Measurements from ENCODE around the gene SEMA4C.
A peak's percentile ranks its signal among the peaks of the same experiment; 100 is the strongest.

Gene SEMA4C

GRCh38 chr2:96877631-96878092, 7.8 kb upstream of the SEMA4C start:
- H2AFZ ChIP-seq (ENCODE audit: low read length): no peak overlapping the region
- DNase-seq (ENCODE audit: low spot score): no peak
- peak overlapping the region; percentile 91 for H3K14ac ChIP-seq (ENCODE audit: low read length)
- no peak overlapping the region for H3K4me2 ChIP-seq (ENCODE audit: insufficient read depth, low read length, poor library complexity, severe bottlenecking)
- H2BK15ac ChIP-seq (ENCODE audit: low read length): peak overlapping the region; percentile 99
- H4K8ac ChIP-seq (ENCODE audit: low read depth, low read length): no peak overlapping the region
- peak overlapping the region; percentile 55 for H2BK5ac ChIP-seq (ENCODE audit: low read length)
- H3K4me3 ChIP-seq (ENCODE audit: low read length in 2 of 2): peak overlapping the region in 1 of 2 donors; percentile 36
- no peaks in the 10 kb centered on the region for H3K9me3 ChIP-seq (replicated peaks in 1 of 2; ENCODE audit: control insufficient read depth in 2 of 2, insufficient read depth in 1 of 2, low read depth in 1 of 2, low read length in 2 of 2)
- H3K9ac ChIP-seq (ENCODE audit: low read depth, low read length, poor library complexity): peak overlapping the region; percentile 46
- H3K4me1 ChIP-seq (ENCODE audit: control insufficient read depth in 2 of 2, insufficient read depth in 1 of 2, low read depth in 1 of 2, low read length in 2 of 2): peaks cover 51 to 55% of the 10 kb centered on the region in 2 donors
- no CpG with 5 or more reads among the region's 15 CpGs for WGBS, 2 donors (ENCODE audit: extremely low coverage in 2 of 2, insufficient read length in 2 of 2, insufficient replicate concordance in 1 of 2)
- H2AK5ac ChIP-seq (ENCODE audit: low read depth, low read length): peak overlapping the region; percentile 82
- peak overlapping the region; percentile 86 for H4K91ac ChIP-seq (ENCODE audit: low read depth, low read length, poor library complexity)
- no peak overlapping the region for H3K4ac ChIP-seq (ENCODE audit: low read length)
- H3K18ac ChIP-seq (ENCODE audit: low read length): peak overlapping the region; percentile 87
- H3K27me3 ChIP-seq (ENCODE audit: control insufficient read depth in 3 of 3, insufficient read depth in 3 of 3, low read depth in 1 of 3, low read length in 3 of 3): no peaks in the 10 kb centered on the region
- peak overlapping the region; percentile 32 for H2BK120ac ChIP-seq (ENCODE audit: low read depth, low read length)
- no peaks in the 10 kb centered on the region for H3K79me1 ChIP-seq (ENCODE audit: low read depth, low read length)
- H2BK12ac ChIP-seq (ENCODE audit: low read length): peak overlapping the region; percentile 59
- no peaks in the 10 kb centered on the region for H3K36me3 ChIP-seq (replicated peaks in 1 of 2; ENCODE audit: control insufficient read depth in 2 of 2, insufficient read depth in 2 of 2, low read length in 2 of 2)
- peak overlapping the region; percentile 74 for H3K23ac ChIP-seq (ENCODE audit: low read depth, low read length, poor library complexity)
- H3K27ac ChIP-seq (replicated peaks; ENCODE audit: low read length): no peak overlapping the region

- peak overlapping the region; percentile 50 for H4K91ac ChIP-seq (ENCODE audit: low read depth, low read length, poor library complexity)
- no peak overlapping the region for H3K4ac ChIP-seq (ENCODE audit: low read length)
- peak overlapping the region; percentile 33 for H2AK5ac ChIP-seq (ENCODE audit: low read depth, low read length)
- H2BK15ac ChIP-seq (ENCODE audit: low read length): peak overlapping the region; percentile 41
- H3K27me3 ChIP-seq (ENCODE audit: control insufficient read depth in 3 of 3, insufficient read depth in 3 of 3, low read depth in 1 of 3, low read length in 3 of 3): no peaks in the 10 kb centered on the region
- no peaks in the 10 kb centered on the region for H3K79me1 ChIP-seq (ENCODE audit: low read depth, low read length)
- no peak overlapping the region for H3K4me2 ChIP-seq (ENCODE audit: insufficient read depth, low read length, poor library complexity, severe bottlenecking)
- no peak overlapping the region for H3K4me3 ChIP-seq (ENCODE audit: low read length in 2 of 2)
- no peak overlapping the region for H3K23ac ChIP-seq (ENCODE audit: low read depth, low read length, poor library complexity)
- no peak for DNase-seq (ENCODE audit: low spot score)
- peak overlapping the region; percentile 81 for H3K18ac ChIP-seq (ENCODE audit: low read length)
- no peak overlapping the region for H2BK12ac ChIP-seq (ENCODE audit: low read length)
- no peak overlapping the region for H3K14ac ChIP-seq (ENCODE audit: low read length)
- no peak overlapping the region for H2BK120ac ChIP-seq (ENCODE audit: low read depth, low read length)
- H4K8ac ChIP-seq (ENCODE audit: low read depth, low read length): no peak overlapping the region
- H3K4me1 ChIP-seq (ENCODE audit: control insufficient read depth in 2 of 2, insufficient read depth in 1 of 2, low read depth in 1 of 2, low read length in 2 of 2): peaks cover 45 to 49% of the 10 kb centered on the region in 2 donors
- H3K27ac ChIP-seq (replicated peaks; ENCODE audit: low read length): peak overlapping the region; percentile 79
- H3K36me3 ChIP-seq (replicated peaks in 1 of 2; ENCODE audit: control insufficient read depth in 2 of 2, insufficient read depth in 2 of 2, low read length in 2 of 2): no peaks in the 10 kb centered on the region
- no peak overlapping the region for H2BK5ac ChIP-seq (ENCODE audit: low read length)
- H2AFZ ChIP-seq (ENCODE audit: low read length): no peak overlapping the region
- no peak overlapping the region for H3K9ac ChIP-seq (ENCODE audit: low read depth, low read length, poor library complexity)
- no CpG with 5 or more reads among the region's 6 CpGs for WGBS, 2 donors (ENCODE audit: extremely low coverage in 2 of 2, insufficient read length in 2 of 2, insufficient replicate concordance in 1 of 2)
- no peaks in the 10 kb centered on the region for H3K9me3 ChIP-seq (replicated peaks in 1 of 2; ENCODE audit: control insufficient read depth in 2 of 2, insufficient read depth in 1 of 2, low read depth in 1 of 2, low read length in 2 of 2)
Observed at GRCh38 chr2:96877042-96877451, 7.2 kb upstream of the SEMA4C start.

- Histone ChIP-seq H3K27ac (replicated peaks; ENCODE audit: low read length) (peak overlapping the region; percentile 79), H2BK5ac (ENCODE audit: low read length) (peak overlapping the region; percentile 67), H3K4me1 (ENCODE audit: control insufficient read depth in 2 of 2, insufficient read depth in 1 of 2, low read depth in 1 of 2, low read length in 2 of 2) (peaks cover 39 to 43% of the 10 kb centered on the region in 2 donors), H3K4me3 (ENCODE audit: low read length in 2 of 2) (no peak overlapping the region), H4K91ac (ENCODE audit: low read depth, low read length, poor library complexity) (peak overlapping the region; percentile 50), H2BK15ac (ENCODE audit: low read length) (peak overlapping the region; percentile 47), H3K14ac (ENCODE audit: low read length) (peak overlapping the region; percentile 65), H3K4me2 (ENCODE audit: insufficient read depth, low read length, poor library complexity, severe bottlenecking) (no peak overlapping the region), H4K8ac (ENCODE audit: low read depth, low read length) (no peak overlapping the region), H3K23ac (ENCODE audit: low read depth, low read length, poor library complexity) (no peak overlapping the region), H3K27me3 (ENCODE audit: control insufficient read depth in 3 of 3, insufficient read depth in 3 of 3, low read depth in 1 of 3, low read length in 3 of 3) (no peaks in the 10 kb centered on the region), H3K4ac (ENCODE audit: low read length) (peak overlapping the region; percentile 4), H3K79me1 (ENCODE audit: low read depth, low read length) (no peaks in the 10 kb centered on the region), H2AK5ac (ENCODE audit: low read depth, low read length) (peak overlapping the region; percentile 36), H3K9me3 (replicated peaks in 1 of 2; ENCODE audit: control insufficient read depth in 2 of 2, insufficient read depth in 1 of 2, low read depth in 1 of 2, low read length in 2 of 2) (no peaks in the 10 kb centered on the region), H2AFZ (ENCODE audit: low read length) (peak overlapping the region; percentile 79), H2BK12ac (ENCODE audit: low read length) (no peak overlapping the region), H3K36me3 (replicated peaks in 1 of 2; ENCODE audit: control insufficient read depth in 2 of 2, insufficient read depth in 2 of 2, low read length in 2 of 2) (no peaks in the 10 kb centered on the region), H2BK120ac (ENCODE audit: low read depth, low read length) (peak overlapping the region; percentile 49), H3K18ac (ENCODE audit: low read length) (peak overlapping the region; percentile 88), H3K9ac (ENCODE audit: low read depth, low read length, poor library complexity) (peak overlapping the region; percentile 16)
- no CpG with 5 or more reads among the region's 16 CpGs for WGBS, 2 donors (ENCODE audit: extremely low coverage in 2 of 2, insufficient read length in 2 of 2, insufficient replicate concordance in 1 of 2)
- DNase-seq (ENCODE audit: low spot score): no peak
Observed at GRCh38 chr2:96876269-96877041, 6.6 kb upstream of the SEMA4C start.

- peak overlapping the region; percentile 79 for H2AFZ ChIP-seq (ENCODE audit: low read length)
- no peaks in the 10 kb centered on the region for H3K9me3 ChIP-seq (replicated peaks in 1 of 2; ENCODE audit: control insufficient read depth in 2 of 2, insufficient read depth in 1 of 2, low read depth in 1 of 2, low read length in 2 of 2)
- no peak overlapping the region for H4K8ac ChIP-seq (ENCODE audit: low read depth, low read length)
- H3K14ac ChIP-seq (ENCODE audit: low read length): peak overlapping the region; percentile 65
- no peak overlapping the region for H3K9ac ChIP-seq (ENCODE audit: low read depth, low read length, poor library complexity)
- peak overlapping the region; percentile 47 for H2BK15ac ChIP-seq (ENCODE audit: low read length)
- no peak overlapping the region for H2BK12ac ChIP-seq (ENCODE audit: low read length)
- peak overlapping the region in 1 of 2 donors; percentile 16 for H3K4me3 ChIP-seq (ENCODE audit: low read length in 2 of 2)
- H3K4me1 ChIP-seq (ENCODE audit: control insufficient read depth in 2 of 2, insufficient read depth in 1 of 2, low read depth in 1 of 2, low read length in 2 of 2): peaks cover 37 to 42% of the 10 kb centered on the region in 2 donors
- no CpG with 5 or more reads among the region's 14 CpGs for WGBS, 2 donors (ENCODE audit: extremely low coverage in 2 of 2, insufficient read length in 2 of 2, insufficient replicate concordance in 1 of 2)
- H3K23ac ChIP-seq (ENCODE audit: low read depth, low read length, poor library complexity): no peak overlapping the region
- H2BK120ac ChIP-seq (ENCODE audit: low read depth, low read length): peak overlapping the region; percentile 49
- peak overlapping the region; percentile 27 for H3K4me2 ChIP-seq (ENCODE audit: insufficient read depth, low read length, poor library complexity, severe bottlenecking)
- peak overlapping the region; percentile 79 for H3K27ac ChIP-seq (replicated peaks; ENCODE audit: low read length)
- H2BK5ac ChIP-seq (ENCODE audit: low read length): peak overlapping the region; percentile 67
- H3K18ac ChIP-seq (ENCODE audit: low read length): peak overlapping the region; percentile 88
- H2AK5ac ChIP-seq (ENCODE audit: low read depth, low read length): peak overlapping the region; percentile 36
- H4K91ac ChIP-seq (ENCODE audit: low read depth, low read length, poor library complexity): no peak overlapping the region
- peak overlapping the region; percentile 4 for H3K4ac ChIP-seq (ENCODE audit: low read length)
- no peaks in the 10 kb centered on the region for H3K79me1 ChIP-seq (ENCODE audit: low read depth, low read length)
- H3K27me3 ChIP-seq (ENCODE audit: control insufficient read depth in 3 of 3, insufficient read depth in 3 of 3, low read depth in 1 of 3, low read length in 3 of 3): no peaks in the 10 kb centered on the region
- DNase-seq (ENCODE audit: low spot score): no peak
- H3K36me3 ChIP-seq (replicated peaks in 1 of 2; ENCODE audit: control insufficient read depth in 2 of 2, insufficient read depth in 2 of 2, low read length in 2 of 2): no peaks in the 10 kb centered on the region
Observed at GRCh38 chr2:96875498-96876268, 5.8 kb upstream of the SEMA4C start.
